Tibial nerve (tissue), 4 donors: ENCODE results near the gene LRGUK. TPM values are rescaled to one million over a fixed set of nuclear protein-coding genes. Genes with fewer than 3 reads are reported as not detected.
"Not testable (repeated sequence)": the region's sequence is repeated elsewhere in the genome, so short reads cannot be mapped to it uniquely, and the experiment has no call there.

Experiments used
- DNase-seq, 2 donors: peaks; one replicate each; pipeline ENCODE4 v3.0.0-alpha.2; 2019; ENCODE audit warnings: low spot score in 2 of 2
- H3K27ac ChIP-seq, 4 donors: fragments of 200-600 bp; sonication (generic) in 3 of 4; one replicate each; pipeline ENCODE4 v1.5.1; 2017 to 2019; ENCODE audit warnings: mild to moderate bottlenecking in 1 of 4
- H3K27me3 ChIP-seq, 2 donors: fragments of 200-600 bp; sonication (generic) in 1 of 2; one replicate each; pipeline versions ENCODE4 v1.5.1 to v1.6.0; 2017 to 2019
- H3K36me3 ChIP-seq, 3 donors: fragments of 200-600 bp; sonication (generic); one replicate each; pipeline ENCODE4 v1.5.1; 2018 to 2019
- H3K4me1 ChIP-seq, 4 donors: fragments of 200-600 bp; sonication (generic) in 3 of 4; one replicate each; pipeline ENCODE4 v1.5.1; 2017 to 2019
- H3K4me3 ChIP-seq, 4 donors: fragments of 200-600 bp; sonication (generic) in 3 of 4; one replicate each; pipeline ENCODE4 v1.5.1; 2017 to 2019; ENCODE audit warnings: mild to moderate bottlenecking in 1 of 4, moderate library complexity in 1 of 4
- H3K9me3 ChIP-seq, 4 donors: fragments of 200-600 bp; sonication (generic) in 3 of 4; one replicate each; pipeline ENCODE4 v1.5.1; 2017 to 2019
- EP300 ChIP-seq, 2 donors: sonication (generic); formaldehyde crosslinking; IDR thresholded peaks; one replicate each; pipeline ENCODE4 v1.6.1; 2017; ENCODE audit warnings: antibody characterized with exemption in 2 of 2, mild to moderate bottlenecking in 1 of 2
- POLR2A ChIP-seq, 2 donors: fragments of 450-650 bp; IDR thresholded peaks; one replicate each; pipeline ENCODE4 v1.6.1; 2017; ENCODE audit warnings: antibody characterized with exemption in 2 of 2, mild to moderate bottlenecking in 2 of 2, moderate library complexity in 2 of 2
- WGBS, 2 donors: methylation state at CpG; one replicate each; pipeline ENCODE4 v1.1.5; 2018; 5-methylcytosine and 5-hydroxymethylcytosine counted together
- total RNA-seq, 4 donors: library from RNA; depleted of rRNA; stranded (reverse); fragments of >200 nt; gene quantifications; one replicate each; pipeline ENCODE4 v1.1.0, GENCODE V29; 2016
- TF ChIP-seq, protein P1 (sequence below), 5 experiments: fragments of 200-600 bp in 3 of 5; fragments of 450-650 bp in 2 of 5; sonication (generic) in 3 of 5; IDR thresholded peaks; one replicate each; pipeline ENCODE4 v1.5.1; 2016 to 2019; ENCODE audit warnings: antibody characterized with exemption in 5 of 5, mild to moderate bottlenecking in 3 of 5, moderate library complexity in 2 of 5

LRGUK gene
- total RNA-seq, 4 donors from 2014 or later, result 0.39 to 2.6 (median 1.5) TPM

DNA sequence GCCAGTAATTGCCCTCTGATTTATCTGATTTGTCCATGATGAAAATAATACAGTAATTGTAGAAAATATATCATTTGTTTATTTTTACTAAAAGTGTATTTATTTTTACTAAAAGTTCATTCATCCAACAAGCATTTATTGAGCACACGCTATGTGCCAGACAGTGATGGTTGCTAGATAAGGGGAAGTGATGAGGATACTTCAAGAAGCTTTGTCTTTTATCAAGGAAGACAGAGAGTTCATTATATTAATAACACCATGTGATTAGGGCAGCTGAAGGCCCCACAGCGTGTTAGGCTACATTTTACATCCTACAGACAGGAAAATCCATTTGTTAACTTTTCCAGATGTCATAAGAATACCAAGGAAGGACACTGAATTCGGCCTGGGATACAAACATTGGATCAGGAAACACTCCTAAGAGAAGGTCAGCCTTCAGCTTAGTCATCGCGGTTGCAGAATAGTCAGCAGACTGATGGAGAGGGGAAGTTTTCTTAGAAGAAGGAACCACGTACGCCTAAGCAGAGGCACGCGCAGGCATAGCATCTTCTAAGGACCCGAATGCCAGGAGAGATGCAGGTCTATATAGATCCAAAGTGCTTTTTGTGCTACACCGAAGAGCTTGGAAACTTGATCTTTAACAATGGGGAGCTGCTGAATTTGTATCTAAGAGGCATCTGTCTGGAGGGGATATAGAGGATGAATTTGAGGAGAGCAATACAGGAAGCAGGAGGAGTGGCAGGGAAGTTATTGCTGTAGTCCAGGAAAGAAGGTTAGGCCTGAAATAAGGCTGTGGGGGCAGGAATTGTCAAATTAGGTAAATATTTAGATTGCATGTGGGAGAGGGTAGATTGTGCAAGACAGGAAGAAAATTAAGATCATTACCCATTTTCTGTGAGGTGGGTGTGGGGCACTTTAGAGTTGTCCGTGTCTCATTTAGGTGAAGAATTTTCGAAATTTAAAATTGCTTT lies 85.7 kb downstream of the LRGUK start:
- Histone ChIP-seq H3K4me3 (no peak overlapping the region), H3K9me3 (no peaks in the 10 kb centered on the region), H3K27ac (no peak overlapping the region), H3K27me3 (no peaks in the 10 kb centered on the region), H3K4me1 (no peaks in the 10 kb centered on the region), H3K36me3 (no peaks in the 10 kb centered on the region)
- DNase-seq, result no peak
- TF ChIP-seq, protein P1, sequence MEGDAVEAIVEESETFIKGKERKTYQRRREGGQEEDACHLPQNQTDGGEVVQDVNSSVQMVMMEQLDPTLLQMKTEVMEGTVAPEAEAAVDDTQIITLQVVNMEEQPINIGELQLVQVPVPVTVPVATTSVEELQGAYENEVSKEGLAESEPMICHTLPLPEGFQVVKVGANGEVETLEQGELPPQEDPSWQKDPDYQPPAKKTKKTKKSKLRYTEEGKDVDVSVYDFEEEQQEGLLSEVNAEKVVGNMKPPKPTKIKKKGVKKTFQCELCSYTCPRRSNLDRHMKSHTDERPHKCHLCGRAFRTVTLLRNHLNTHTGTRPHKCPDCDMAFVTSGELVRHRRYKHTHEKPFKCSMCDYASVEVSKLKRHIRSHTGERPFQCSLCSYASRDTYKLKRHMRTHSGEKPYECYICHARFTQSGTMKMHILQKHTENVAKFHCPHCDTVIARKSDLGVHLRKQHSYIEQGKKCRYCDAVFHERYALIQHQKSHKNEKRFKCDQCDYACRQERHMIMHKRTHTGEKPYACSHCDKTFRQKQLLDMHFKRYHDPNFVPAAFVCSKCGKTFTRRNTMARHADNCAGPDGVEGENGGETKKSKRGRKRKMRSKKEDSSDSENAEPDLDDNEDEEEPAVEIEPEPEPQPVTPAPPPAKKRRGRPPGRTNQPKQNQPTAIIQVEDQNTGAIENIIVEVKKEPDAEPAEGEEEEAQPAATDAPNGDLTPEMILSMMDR (IDR thresholded peaks at IDR 0.05), result no peak
- no peak for TF ChIP-seq POLR2A (IDR thresholded peaks at IDR 0.05)
- TF ChIP-seq EP300 (IDR thresholded peaks at IDR 0.05), result peak in 1 of 2 donors; percentile 15
- WGBS, 2 donors, result 50 to 57% methylated on average over 13 of the region's 13 CpGs

DNA sequence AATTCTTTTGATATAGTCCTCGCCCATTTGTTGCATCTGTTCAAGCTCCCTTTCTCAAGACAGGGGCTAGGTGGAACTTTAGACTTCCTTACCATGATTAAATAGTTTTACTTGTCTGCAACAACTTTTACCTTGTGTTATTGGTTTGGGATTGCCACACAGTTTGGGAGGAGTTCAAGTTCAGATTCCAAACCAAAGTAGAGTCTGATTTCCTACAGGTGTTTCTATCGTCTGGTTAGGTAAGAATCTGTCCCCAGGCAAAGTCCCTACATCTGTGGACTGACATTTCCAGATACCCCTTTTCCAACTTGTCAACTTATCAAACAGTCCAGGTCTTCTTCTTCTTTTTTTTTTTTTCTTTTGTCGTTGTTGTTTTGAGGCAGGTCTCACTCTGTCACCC lies 93.1 kb downstream of the LRGUK start:
- 87 to 92% methylated on average over 3 of the region's 3 CpGs for WGBS, 2 donors
- Histone ChIP-seq H3K27ac (no peak overlapping the region), H3K27me3 (no peaks in the 10 kb centered on the region), H3K9me3 (no peaks in the 10 kb centered on the region), H3K4me3 (no peak overlapping the region), H3K36me3 (no peaks in the 10 kb centered on the region), H3K4me1 (no peaks in the 10 kb centered on the region)
- TF ChIP-seq, protein P1 (IDR thresholded peaks at IDR 0.05), result no peak
- TF ChIP-seq EP300 (IDR thresholded peaks at IDR 0.05), result no peak
- TF ChIP-seq POLR2A (IDR thresholded peaks at IDR 0.05), result no peak
- DNase-seq, result no peak

DNA sequence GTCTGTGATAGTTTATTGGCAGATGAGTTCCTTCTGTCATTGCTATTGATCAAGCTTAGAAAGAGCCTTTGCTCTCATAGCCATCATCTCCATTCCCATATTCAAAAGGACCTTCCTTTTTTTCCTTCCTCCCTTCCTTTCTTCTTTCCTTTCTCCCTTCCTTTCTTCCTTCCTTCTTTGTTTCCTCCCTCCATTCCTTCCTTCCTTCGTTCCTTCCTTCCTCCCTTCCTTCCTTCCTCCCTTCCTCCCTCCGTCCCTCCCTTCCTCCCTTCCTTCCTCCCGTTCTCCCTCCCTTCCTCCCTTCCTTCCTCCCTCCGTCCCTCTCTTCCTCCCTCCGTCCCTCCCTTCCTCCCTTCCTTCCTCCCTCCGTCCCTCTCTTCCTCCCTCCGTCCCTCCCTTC lies 104.2 kb downstream of the LRGUK start:
- 87 to 92% methylated on average over 7 of the region's 7 CpGs for WGBS, 2 donors
- H3K4me1 ChIP-seq, result not testable (repeated sequence)

DNA sequence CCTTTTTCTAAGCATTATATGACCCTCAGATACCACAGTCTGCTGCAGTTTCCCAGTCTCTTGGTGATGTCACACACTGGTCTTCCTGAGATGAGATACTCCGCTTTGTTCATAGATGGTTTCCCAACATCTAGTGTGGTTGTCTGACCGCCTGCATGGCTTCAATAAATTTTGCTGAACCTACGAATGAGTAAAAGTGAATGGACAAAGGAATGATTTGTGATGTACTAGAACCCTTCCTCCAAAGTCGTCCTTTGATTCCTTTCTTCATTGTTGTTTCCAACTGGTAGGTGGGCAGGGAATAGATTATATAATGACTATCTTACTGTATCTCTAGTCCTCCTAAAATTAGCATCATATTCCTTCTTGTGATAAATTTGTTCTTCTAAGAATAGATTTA lies 107.1 kb downstream of the LRGUK start:
- Histone ChIP-seq H3K27ac (no peak overlapping the region), H3K27me3 (no peaks in the 10 kb centered on the region), H3K4me1 (no peaks in the 10 kb centered on the region), H3K36me3 (no peaks in the 10 kb centered on the region), H3K9me3 (peaks cover 0 to 31% (median 0%) of the 10 kb centered on the region in 4 donors), H3K4me3 (no peak overlapping the region)
- WGBS, 2 donors, result 56 to 69% methylated on average over 4 of the region's 4 CpGs
- no peak for TF ChIP-seq EP300 (IDR thresholded peaks at IDR 0.05)
- TF ChIP-seq POLR2A (IDR thresholded peaks at IDR 0.05), result no peak
- TF ChIP-seq, protein P1 (IDR thresholded peaks at IDR 0.05), result no peak
- no peak for DNase-seq

More for the DNA sequence above, 104.2 kb downstream of the LRGUK start:
- not testable (repeated sequence) for H3K27me3 ChIP-seq, H3K4me3 ChIP-seq, H3K27ac ChIP-seq, DNase-seq, H3K36me3 ChIP-seq
- H3K9me3 ChIP-seq, result peaks cover 0 to 23% (median 4%) of the 10 kb centered on the region in 4 donors

DNA sequence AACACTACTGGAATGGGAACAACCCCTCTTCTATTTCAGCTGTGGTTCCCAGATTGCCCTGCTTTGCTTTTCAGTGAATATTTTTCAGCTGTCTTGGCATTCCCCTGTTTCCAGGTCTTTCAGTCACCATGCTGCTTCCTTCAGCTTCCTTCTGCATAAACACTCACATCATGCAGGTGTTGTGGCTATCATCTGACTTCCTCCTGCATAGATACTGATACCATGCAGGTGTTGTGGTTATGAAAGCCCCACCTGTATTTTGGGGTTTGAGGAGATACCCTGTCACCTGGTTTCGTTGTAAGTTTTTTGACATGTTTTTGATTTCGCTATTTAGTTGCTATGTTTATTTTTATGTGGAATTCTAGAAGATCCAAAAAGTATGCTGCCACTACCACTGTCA lies 118.1 kb downstream of the LRGUK start:
- WGBS, 2 donors, result 92% methylated on average over 2 of the region's 2 CpGs
- TF ChIP-seq EP300 (IDR thresholded peaks at IDR 0.05) (no peak), POLR2A (IDR thresholded peaks at IDR 0.05) (no peak)
- TF ChIP-seq, protein P1 (IDR thresholded peaks at IDR 0.05), result no peak

More for the DNA sequence above, 118.1 kb downstream of the LRGUK start:
- peaks cover 0 to 9% (median 0%) of the 10 kb centered on the region in 4 donors for H3K9me3 ChIP-seq
- DNase-seq, result no peak
- H3K27ac ChIP-seq, result no peak overlapping the region
- no peak overlapping the region for H3K4me3 ChIP-seq
- H3K27me3 ChIP-seq, result no peaks in the 10 kb centered on the region
- H3K4me1 ChIP-seq, result no peaks in the 10 kb centered on the region
- H3K36me3 ChIP-seq, result no peaks in the 10 kb centered on the region
